K562 treated with DMSO at 1 percent for 12 hours (cell line): ENCODE results near the gene ARHGAP4. TPM values are rescaled to one million over a fixed set of nuclear protein-coding genes. Genes with fewer than 3 reads are reported as not detected.

Experiments used
- total RNA-seq: library from RNA; unstranded; fragments of 300-600 nt; gene quantifications from 2 replicates; pipeline ENCODE4 v1.2.3, GENCODE V29; 2022; ENCODE audit not compliant: insufficient read depth

The ARHGAP4 gene
- total RNA-seq = 85.9 and 86.3 TPM in 2 replicates

DNA sequence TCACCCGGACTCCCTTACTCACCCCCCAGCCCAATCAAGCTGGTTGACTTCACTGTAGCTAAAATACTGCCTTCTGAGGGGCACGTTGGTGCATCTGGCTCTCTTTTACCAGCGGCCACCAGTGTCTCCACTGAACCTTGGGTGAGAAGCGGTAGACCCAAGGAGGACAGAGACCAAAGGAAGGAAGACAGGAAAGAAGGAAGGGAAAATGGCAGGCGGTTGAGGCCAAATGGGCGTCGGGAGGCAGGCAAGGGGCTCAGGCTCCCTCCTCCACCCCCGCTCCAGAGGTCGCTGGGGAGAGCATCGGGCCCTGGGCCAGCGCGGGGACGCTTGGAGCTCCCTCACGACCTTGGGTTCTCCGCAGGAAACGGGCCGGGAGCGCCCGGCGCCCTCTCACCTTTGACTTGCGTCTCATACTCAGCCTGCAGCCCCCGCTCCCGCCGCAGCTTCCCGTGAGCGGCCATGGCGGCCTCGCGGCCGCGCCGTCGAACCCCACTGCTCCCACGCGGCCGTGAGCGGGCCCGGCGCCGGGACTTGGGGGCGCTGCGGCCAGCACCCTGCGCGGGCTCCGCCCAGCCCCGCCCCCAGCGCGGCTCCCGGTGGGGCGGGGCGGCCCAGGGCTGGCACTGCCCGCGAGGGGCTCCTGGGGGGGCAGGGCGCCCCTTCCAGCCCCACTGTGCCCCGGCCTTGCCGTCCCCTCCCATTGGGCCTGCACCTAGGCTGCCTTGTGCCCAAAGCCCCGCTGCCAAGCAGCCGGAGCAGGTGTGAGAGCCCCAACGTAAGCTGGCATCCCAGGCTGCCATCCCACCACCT is at the start of gene ARHGAP4:
Gene ARHGAP4 (minus strand): TSS at position 526 of the 813 bp plus-strand sequence. CDS start 62 bp downstream, at position 464.

DNA sequence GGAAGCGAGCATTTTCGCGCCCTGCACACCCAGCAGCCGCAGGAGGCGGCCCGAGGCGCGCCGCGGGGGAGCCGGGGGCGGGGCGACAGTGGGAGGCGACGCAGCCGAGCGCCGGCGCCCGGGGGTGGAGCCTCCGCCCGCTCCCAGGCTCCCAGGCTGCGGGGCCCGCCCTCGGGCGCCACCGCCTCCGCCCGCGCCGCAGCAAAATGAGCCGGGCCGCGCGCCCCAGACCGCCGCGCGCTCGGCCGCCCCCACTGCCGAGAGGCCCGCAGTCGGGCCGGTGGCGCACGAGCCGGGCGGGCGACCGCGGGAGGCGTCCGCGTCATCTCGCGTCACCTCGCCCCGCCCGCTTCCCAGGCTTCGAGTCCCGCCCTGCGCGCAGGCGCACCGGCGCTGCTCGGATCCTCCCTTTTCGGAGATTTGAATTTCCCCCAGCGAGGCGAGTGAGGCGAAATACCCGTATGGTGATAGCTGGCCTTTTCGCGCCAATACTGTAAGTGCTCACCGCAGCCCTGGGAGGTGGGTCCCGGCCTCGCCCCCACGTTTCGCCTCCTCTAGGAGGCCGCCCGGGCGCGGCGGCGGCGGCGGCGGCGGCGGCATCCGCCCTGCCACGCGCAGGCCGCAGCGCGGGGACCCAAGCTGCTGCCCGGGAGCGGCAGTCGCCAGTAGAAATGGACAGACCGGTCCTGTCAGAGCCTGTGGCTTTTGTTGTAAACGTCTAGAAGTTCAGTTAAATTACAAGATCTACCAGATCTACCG is 46.5 kb upstream of the ARHGAP4 start, which contains the start of gene TMEM187:
Gene TMEM187 (plus strand): TSS at position 387 of the 759 bp plus-strand sequence. CDS start 9,309 bp downstream, outside the sequence.

GRCh38 chrX:153971450-153972367 is 45.6 kb upstream of the ARHGAP4 start, which contains the start of gene HCFC1:
TSS of gene HCFC1 (minus strand) at chrX:153971818. CDS start at chrX:153970840, 978 bp downstream.

GRCh38 chrX:153944140-153944799 is 18.2 kb upstream of the ARHGAP4 start, which contains the start of gene RENBP:
TSS of gene RENBP (minus strand) at chrX:153944643. CDS start at chrX:153944610, 33 bp downstream.

GRCh38 chrX:153934762-153935325 is 8.8 kb upstream of the ARHGAP4 start, which contains the start of gene NAA10:
TSS of gene NAA10 (minus strand) at chrX:153935037. CDS start at chrX:153934904, 133 bp downstream.

DNA sequence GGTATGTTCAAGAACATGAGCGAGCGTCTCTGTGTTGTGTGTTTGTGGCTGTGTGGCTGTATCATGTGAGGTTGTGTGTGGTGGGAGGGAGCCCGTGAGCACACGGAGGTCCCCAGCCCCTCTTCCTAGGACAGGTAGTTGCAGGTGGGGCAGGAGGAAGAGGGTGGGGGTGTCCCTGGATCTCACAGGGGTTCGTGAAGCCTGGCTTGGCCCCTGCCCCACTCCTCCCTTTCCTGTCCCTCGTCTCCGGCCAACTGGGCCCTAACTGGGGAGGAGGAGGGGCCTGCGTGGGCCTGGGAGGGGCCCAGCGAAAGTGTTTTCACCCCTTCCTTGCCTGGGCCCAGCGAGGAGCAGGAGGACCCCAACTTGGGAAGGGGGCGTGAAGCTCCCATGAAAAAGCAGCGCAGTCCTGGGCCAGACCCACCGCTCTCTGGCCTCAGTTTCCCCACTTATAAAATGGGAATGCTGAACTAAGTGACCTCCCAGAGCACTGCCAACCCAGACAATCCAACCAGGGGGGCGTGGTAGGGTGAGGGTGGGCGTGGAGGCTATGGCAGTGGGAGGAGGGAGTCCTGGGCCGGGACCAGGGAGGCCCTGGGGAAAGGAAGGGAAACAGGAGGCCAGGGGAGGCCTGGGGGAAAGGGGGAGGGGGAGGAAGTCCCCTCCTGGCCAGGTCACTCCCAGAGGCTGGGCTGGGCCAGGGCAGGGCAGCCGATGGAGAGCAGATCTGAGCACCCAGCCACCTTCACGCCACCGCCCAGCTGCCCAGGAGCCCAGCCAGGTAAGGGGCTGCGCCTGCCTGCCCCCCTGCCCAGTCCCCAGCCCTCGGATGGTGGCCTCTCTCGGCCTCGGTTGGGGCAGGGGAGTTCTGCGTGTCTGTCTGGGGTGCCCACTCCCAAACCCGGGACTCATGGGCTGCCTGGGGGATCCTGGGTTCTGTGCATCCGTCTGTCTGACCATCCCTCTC is 21.8 kb downstream of the ARHGAP4 start, which contains the start of gene AVPR2:
Gene AVPR2 (plus strand): TSS at position 683 of the 967 bp plus-strand sequence. CDS start 473 bp downstream, outside the sequence.

GRCh38 chrX:153885968-153886903 is 39.8 kb downstream of the ARHGAP4 start, which contains the start of gene L1CAM:
TSS of gene L1CAM (minus strand) at chrX:153886173. CDS start at chrX:153875836, 10,337 bp downstream.

Other genes with a start within 250 kb of the ARHGAP4 start
- gene SLC6A8, start 238.3 kb downstream of the ARHGAP4 start, total RNA-seq = 21.3 and 43.0 TPM in 2 replicates
- 188 and 202 TPM in 2 replicates for gene BCAP31, start 201.9 kb downstream of the ARHGAP4 start, total RNA-seq
- 21.1 and 38.3 TPM in 2 replicates for gene ABCD1, start 201.4 kb downstream of the ARHGAP4 start, total RNA-seq
- not detected in 2 replicates for gene PLXNB3, start 162.0 kb downstream of the ARHGAP4 start, total RNA-seq
- 0.15 TPM in 1 of 2 replicates, not detected in the other for gene SRPK3, start 145.2 kb downstream of the ARHGAP4 start, total RNA-seq
- gene IDH3G, start 131.9 kb downstream of the ARHGAP4 start, total RNA-seq = 63.6 and 66.3 TPM in 2 replicates
- 679 and 1,009 TPM in 2 replicates for gene SSR4, start 131.6 kb downstream of the ARHGAP4 start, total RNA-seq
- not detected in 2 replicates for gene PDZD4, start 95.7 kb downstream of the ARHGAP4 start, total RNA-seq
- gene L1CAM, start 40.1 kb downstream of the ARHGAP4 start, total RNA-seq = 0.41 TPM in 1 of 2 replicates, not detected in the other
- 1.4 TPM in 1 of 2 replicates, not detected in the other for gene AVPR2, start 21.6 kb downstream of the ARHGAP4 start, total RNA-seq
- 121 and 143 TPM in 2 replicates for gene NAA10, start 8.8 kb upstream of the ARHGAP4 start, total RNA-seq
- 46.5 and 56.6 TPM in 2 replicates for gene RENBP, start 18.4 kb upstream of the ARHGAP4 start, total RNA-seq
- gene HCFC1, start 45.6 kb upstream of the ARHGAP4 start, total RNA-seq = 24.2 and 60.4 TPM in 2 replicates
- gene TMEM187, start 46.5 kb upstream of the ARHGAP4 start, total RNA-seq = 17.7 and 25.1 TPM in 2 replicates
- gene IRAK1, start 93.6 kb upstream of the ARHGAP4 start, total RNA-seq = 84.6 and 134 TPM in 2 replicates
- 25.0 and 39.4 TPM in 2 replicates for gene MECP2, start 171.5 kb upstream of the ARHGAP4 start, total RNA-seq
- gene OPN1LW, start 218.0 kb upstream of the ARHGAP4 start, total RNA-seq = not detected in 2 replicates